Astrocyte (in vitro differentiated cells and primary cell): ENCODE measurements around the gene PHF11. TPM values are rescaled to one million over a fixed set of nuclear protein-coding genes. Genes with fewer than 3 reads are reported as not detected.

Experiments used
- DNase-seq: peaks from one replicate; pipeline ENCODE4 v3.0.0-alpha.2; 2010; ENCODE audit warnings: low read depth
- FAIRE-seq: peaks from 2 replicates; lab custom pipeline; 2011; peaks lifted over from hg19 to GRCh38; lab: Jason Lieb, UNC
- H2AFZ ChIP-seq: 2 replicates; pipeline ENCODE4 v1.6.0; 2012; ENCODE audit warnings: low read depth, low read length, inconsistent platforms
- H3K27ac ChIP-seq: 2 replicates; pipeline ENCODE4 v1.5.1; 2011; ENCODE audit warnings: low read depth, low read length, inconsistent platforms
- H3K27me3 ChIP-seq: 2 replicates; pipeline ENCODE4 v1.6.0; 2011; ENCODE audit warnings: low read length, inconsistent platforms; ENCODE audit not compliant: insufficient read depth
- H3K36me3 ChIP-seq: 2 replicates; pipeline ENCODE4 v1.5.1; 2011; ENCODE audit warnings: low read length, inconsistent platforms; ENCODE audit not compliant: insufficient read depth
- H3K4me1 ChIP-seq: 2 replicates; pipeline ENCODE4 v1.5.1; 2011; ENCODE audit warnings: low read length, inconsistent platforms; ENCODE audit not compliant: insufficient read depth
- H3K4me2 ChIP-seq: 2 replicates; pipeline ENCODE4 v1.6.0; 2012; ENCODE audit warnings: low read length, inconsistent platforms
- H3K4me3 ChIP-seq: 2 replicates; pipeline ENCODE4 v1.5.1; 2011; ENCODE audit warnings: low read depth, mild to moderate bottlenecking, low read length, inconsistent platforms; ENCODE audit not compliant: insufficient read depth
- H3K79me2 ChIP-seq: 2 replicates; pipeline ENCODE4 v1.6.0; 2012; ENCODE audit warnings: mild to moderate bottlenecking, low read length, inconsistent platforms; ENCODE audit not compliant: insufficient read depth
- H3K9ac ChIP-seq: 2 replicates; pipeline ENCODE4 v1.6.0; 2012; ENCODE audit warnings: mild to moderate bottlenecking, low read length, inconsistent platforms
- H3K9me3 ChIP-seq: 2 replicates; pipeline ENCODE4 v1.5.1; 2012; ENCODE audit warnings: low read depth, mild to moderate bottlenecking, low read length, inconsistent platforms; ENCODE audit not compliant: insufficient read depth
- H4K20me1 ChIP-seq: 2 replicates; pipeline ENCODE4 v1.6.0; 2012; ENCODE audit warnings: low read length, inconsistent platforms; ENCODE audit not compliant: insufficient read depth
- H3K27ac Mint-ChIP-seq: one replicate; pipeline ENCODE4 v1.8.0; 2021; ENCODE audit warnings: mild to moderate bottlenecking, mixed read lengths; ENCODE audit not compliant: unreplicated experiment
- H3K27me3 Mint-ChIP-seq: one replicate; pipeline ENCODE4 v1.8.0; 2021; ENCODE audit warnings: low read depth, mixed read lengths; ENCODE audit not compliant: unreplicated experiment
- H3K36me3 Mint-ChIP-seq: one replicate; pipeline ENCODE4 v1.8.0; 2021; ENCODE audit warnings: low read depth, mixed read lengths; ENCODE audit not compliant: unreplicated experiment
- H3K4me1 Mint-ChIP-seq: one replicate; pipeline ENCODE4 v1.8.0; 2021; ENCODE audit warnings: low read depth, mixed read lengths; ENCODE audit not compliant: unreplicated experiment
- H3K4me3 Mint-ChIP-seq: one replicate; pipeline ENCODE4 v1.8.0; 2021; ENCODE audit warnings: mild to moderate bottlenecking, moderate library complexity, mixed read lengths; ENCODE audit not compliant: unreplicated experiment
- H3K9me3 Mint-ChIP-seq: one replicate; pipeline ENCODE4 v1.8.0; 2021; ENCODE audit warnings: mild to moderate bottlenecking, mixed read lengths; ENCODE audit not compliant: unreplicated experiment
- CTCF ChIP-seq: IDR thresholded peaks from 2 replicates; pipeline ENCODE4 v1.5.1; 2011; ENCODE audit warnings: low read depth, mild to moderate bottlenecking, inconsistent platforms, low read length, moderate library complexity; ENCODE audit not compliant: insufficient read depth
- EZH2 ChIP-seq: IDR thresholded peaks from 2 replicates; pipeline ENCODE4 v1.6.1; 2012; ENCODE audit warnings: mild to moderate bottlenecking, low read length, inconsistent platforms; ENCODE audit not compliant: insufficient read depth
- total RNA-seq: library from RNA; stranded (reverse); gene quantifications from 2 replicates; pipeline ENCODE4 v1.2.1, GENCODE V29; 2021

The PHF11 gene
- total RNA-seq, 1 donor from 2014 or later = 30.8 TPM

- no peak overlapping the region for H3K27ac Mint-ChIP-seq
- Histone ChIP-seq H3K27ac (no peak overlapping the region), H3K27me3 (no peaks in the 10 kb centered on the region), H3K9me3 (no peaks in the 10 kb centered on the region), H4K20me1 (no peaks in the 10 kb centered on the region), H3K79me2 (no peaks in the 10 kb centered on the region), H3K4me1 (no peaks in the 10 kb centered on the region), H3K4me2 (no peak overlapping the region), H3K4me3 (no peak overlapping the region), H3K9ac (no peak overlapping the region), H2AFZ (no peak overlapping the region), H3K36me3 (peaks cover 6% of the 10 kb centered on the region)
- peaks cover 12% of the 10 kb centered on the region for H3K36me3 Mint-ChIP-seq
- FAIRE-seq (no peak), DNase-seq (no peak)
- no peak overlapping the region for H3K4me3 Mint-ChIP-seq
- peaks cover 3% of the 10 kb centered on the region for H3K9me3 Mint-ChIP-seq
- H3K4me1 Mint-ChIP-seq = no peaks in the 10 kb centered on the region
- no peaks in the 10 kb centered on the region for H3K27me3 Mint-ChIP-seq
- TF ChIP-seq CTCF (no peak), EZH2 (no peak)
Measured at GRCh38 chr13:49530457-49530856, 34.7 kb downstream of the PHF11 start.

- H3K36me3 Mint-ChIP-seq = peaks cover 13% of the 10 kb centered on the region
- peaks cover 6% of the 10 kb centered on the region for H3K36me3 ChIP-seq
- H2AFZ ChIP-seq = no peak overlapping the region
- H3K79me2 ChIP-seq = no peaks in the 10 kb centered on the region
- H3K4me2 ChIP-seq = no peak overlapping the region
- no peaks in the 10 kb centered on the region for H3K27me3 Mint-ChIP-seq
- H3K9me3 ChIP-seq = no peaks in the 10 kb centered on the region
- no peak overlapping the region for H3K27ac ChIP-seq
- H3K9me3 Mint-ChIP-seq = peaks cover 3% of the 10 kb centered on the region
- no peak overlapping the region for H3K4me3 ChIP-seq
- TF ChIP-seq EZH2 = no peak
- TF ChIP-seq CTCF = no peak
- DNase-seq = no peak
- FAIRE-seq = no peak
- H3K4me3 Mint-ChIP-seq = no peak overlapping the region
- no peaks in the 10 kb centered on the region for H3K4me1 ChIP-seq
- H4K20me1 ChIP-seq = no peaks in the 10 kb centered on the region
- no peaks in the 10 kb centered on the region for H3K27me3 ChIP-seq
- H3K27ac Mint-ChIP-seq = no peak overlapping the region
- H3K4me1 Mint-ChIP-seq = no peaks in the 10 kb centered on the region
- no peak overlapping the region for H3K9ac ChIP-seq
Measured at GRCh38 chr13:49532593-49532992, 36.8 kb downstream of the PHF11 start.

GRCh38 chr13:49533011-49533410 lies 37.3 kb downstream of the PHF11 start:
- DNase-seq (no peak), FAIRE-seq (no peak)
- Mint-ChIP-seq H3K9me3 (peaks cover 3% of the 10 kb centered on the region), H3K36me3 (peaks cover 14% of the 10 kb centered on the region), H3K4me1 (no peaks in the 10 kb centered on the region), H3K4me3 (no peak overlapping the region), H3K27me3 (no peaks in the 10 kb centered on the region), H3K27ac (no peak overlapping the region)
- H3K27ac ChIP-seq = no peak overlapping the region
- H3K9ac ChIP-seq = no peak overlapping the region
- TF ChIP-seq EZH2 = no peak
- no peak for TF ChIP-seq CTCF
- H3K4me1 ChIP-seq = no peaks in the 10 kb centered on the region
- no peak overlapping the region for H3K4me3 ChIP-seq
- H4K20me1 ChIP-seq = no peaks in the 10 kb centered on the region
- no peaks in the 10 kb centered on the region for H3K27me3 ChIP-seq
- H2AFZ ChIP-seq = no peak overlapping the region
- H3K36me3 ChIP-seq = peaks cover 6% of the 10 kb centered on the region
- H3K4me2 ChIP-seq = no peak overlapping the region
- no peaks in the 10 kb centered on the region for H3K9me3 ChIP-seq
- H3K79me2 ChIP-seq = no peaks in the 10 kb centered on the region
